NCI-H2196 (cell line): ENCODE measurements around the gene VSTM1.
"Not testable (repeated sequence)": the region's sequence is repeated elsewhere in the genome, so short reads cannot be mapped to it uniquely, and the experiment has no call there.

Experiments
- DNase-seq: peaks from one replicate; lab custom pipeline; 2025; ENCODE audit not compliant: unreplicated experiment; lab: John Stamatoyannopoulos, UW

VSTM1 gene, protein sequence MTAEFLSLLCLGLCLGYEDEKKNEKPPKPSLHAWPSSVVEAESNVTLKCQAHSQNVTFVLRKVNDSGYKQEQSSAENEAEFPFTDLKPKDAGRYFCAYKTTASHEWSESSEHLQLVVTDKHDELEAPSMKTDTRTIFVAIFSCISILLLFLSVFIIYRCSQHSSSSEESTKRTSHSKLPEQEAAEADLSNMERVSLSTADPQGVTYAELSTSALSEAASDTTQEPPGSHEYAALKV

DNA sequence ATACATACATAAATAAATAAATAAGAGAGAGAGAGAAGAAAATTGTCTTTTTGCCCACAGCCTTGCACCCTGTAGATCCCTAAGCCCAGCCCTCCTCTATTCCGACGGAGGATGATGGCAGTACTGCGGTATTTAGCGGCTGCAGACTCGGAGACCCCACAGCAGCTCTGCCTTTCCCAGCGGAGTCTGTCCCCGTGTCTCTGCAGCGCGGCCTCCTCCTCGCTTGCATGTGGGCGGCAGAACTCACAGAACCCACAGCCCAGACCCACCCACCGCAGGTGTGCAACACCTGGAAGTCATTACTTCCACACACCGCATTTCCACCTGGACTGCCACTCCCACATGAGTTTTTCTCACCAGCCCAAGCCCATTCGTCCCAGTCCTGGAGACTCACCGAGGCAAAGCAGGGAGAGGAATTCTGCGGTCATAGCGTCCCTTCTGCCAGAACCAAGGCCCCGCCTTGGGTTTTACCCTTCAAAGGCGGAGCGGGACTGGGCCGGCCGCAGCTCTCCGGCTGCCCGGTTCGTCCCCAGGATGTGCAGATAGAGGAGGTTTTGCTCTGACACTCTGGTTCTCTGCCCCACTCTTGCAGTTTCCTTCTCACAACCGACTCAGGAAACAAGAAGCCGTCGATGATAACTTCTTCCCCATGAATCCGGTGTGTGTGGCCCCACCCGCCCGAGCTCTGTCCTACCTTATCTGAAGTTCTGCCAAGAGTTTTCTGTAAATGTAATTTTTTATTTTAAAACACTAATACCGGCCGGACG, at the start of gene VSTM1:
VSTM1 (minus strand) TSS at position 548 of the 767 bp plus-strand sequence; CDS start at position 428, 120 bp downstream.
- DNase-seq: no peak

DNA sequence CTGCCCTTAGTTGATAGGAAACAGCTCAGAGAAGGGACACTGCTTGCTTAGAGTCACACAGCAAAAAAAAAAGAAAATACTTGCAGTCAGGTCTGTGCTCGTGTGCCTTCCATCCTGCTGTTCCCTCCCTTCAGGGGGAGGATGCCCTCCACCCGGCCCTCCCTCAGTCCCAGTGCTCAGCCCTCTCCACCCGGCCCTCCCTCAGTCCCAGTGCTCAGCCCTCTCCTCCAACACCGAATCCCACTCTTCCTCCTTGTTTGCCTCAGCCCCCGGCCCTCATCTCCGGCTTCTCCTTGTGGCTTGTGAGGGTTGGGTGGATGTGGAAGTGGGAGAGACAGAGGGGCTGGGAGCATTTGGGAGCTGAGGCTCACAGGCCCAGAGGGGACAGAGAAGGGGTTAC, 46.0 kb upstream of the VSTM1 start:
- DNase-seq: no peak

DNA sequence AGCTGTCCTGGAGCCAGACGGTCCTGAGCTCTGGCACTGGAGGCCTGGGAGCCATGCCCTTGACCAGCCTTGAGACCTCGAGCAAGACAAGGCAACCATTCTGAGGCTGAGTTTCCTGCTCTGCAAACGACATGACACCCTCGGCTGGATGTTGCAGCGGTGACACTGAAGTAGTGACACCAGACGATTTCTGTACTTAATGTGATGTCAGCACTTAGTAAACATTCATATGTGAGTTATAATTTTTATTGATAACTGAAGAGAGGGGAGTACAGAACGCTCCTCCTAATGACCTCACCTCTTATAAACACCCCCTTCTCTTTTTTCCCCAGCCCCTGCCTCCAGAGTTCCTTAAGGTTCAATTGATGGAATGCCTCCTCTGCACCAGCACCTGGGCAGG, 44.8 kb upstream of the VSTM1 start:
- DNase-seq: no peak

DNA sequence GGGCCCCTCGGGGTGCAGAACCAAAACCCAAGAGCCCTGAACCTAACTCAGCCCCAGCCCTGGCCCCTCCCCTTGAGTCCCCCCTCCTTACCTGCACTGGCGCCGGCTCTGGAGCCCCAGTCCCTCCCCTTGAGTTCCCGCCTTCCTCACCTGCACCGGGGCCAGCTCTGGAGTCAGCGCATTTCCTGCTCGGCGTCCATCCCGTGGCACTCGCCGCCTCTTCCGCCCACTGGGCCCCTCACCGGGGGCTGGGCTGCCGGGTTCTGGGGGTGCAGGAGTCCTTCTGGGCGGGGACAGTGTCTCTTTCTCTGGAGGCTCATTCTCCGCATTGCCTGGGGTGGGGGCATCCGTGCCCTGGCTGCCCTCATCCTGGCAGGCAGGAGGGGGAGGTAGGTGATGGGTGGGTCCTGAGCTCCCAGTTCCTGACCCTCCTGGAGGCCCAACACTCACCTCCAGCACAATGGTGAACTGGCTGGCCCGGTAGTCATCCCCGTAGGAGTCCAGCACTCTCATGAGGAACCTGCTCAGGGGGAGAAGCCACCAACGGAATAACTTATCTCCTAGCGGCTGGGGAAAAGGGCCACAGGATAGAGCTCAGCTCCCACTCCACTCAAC, 44.3 kb upstream of the VSTM1 start:
- DNase-seq: no peak

DNA sequence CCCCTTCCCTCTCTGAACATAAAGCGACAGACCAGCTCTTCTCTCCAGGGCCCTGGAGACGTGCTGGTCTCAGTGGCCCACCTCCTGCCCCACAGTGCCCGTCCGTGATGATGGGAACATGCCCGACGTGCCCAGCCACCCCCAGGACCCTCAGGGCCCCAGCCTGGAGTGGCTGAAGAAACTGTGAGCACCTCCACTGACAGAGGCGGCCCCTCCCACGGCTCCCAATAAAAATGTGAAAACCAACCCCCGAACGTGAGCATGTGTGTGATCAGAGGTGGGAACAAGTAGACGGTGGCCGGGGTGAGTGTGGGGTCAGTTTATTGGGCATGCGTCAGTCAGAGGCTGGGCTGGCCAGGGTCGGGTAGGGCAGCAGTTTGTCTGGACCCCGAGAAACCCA, 43.0 kb upstream of the VSTM1 start:
- no peak for DNase-seq

DNA sequence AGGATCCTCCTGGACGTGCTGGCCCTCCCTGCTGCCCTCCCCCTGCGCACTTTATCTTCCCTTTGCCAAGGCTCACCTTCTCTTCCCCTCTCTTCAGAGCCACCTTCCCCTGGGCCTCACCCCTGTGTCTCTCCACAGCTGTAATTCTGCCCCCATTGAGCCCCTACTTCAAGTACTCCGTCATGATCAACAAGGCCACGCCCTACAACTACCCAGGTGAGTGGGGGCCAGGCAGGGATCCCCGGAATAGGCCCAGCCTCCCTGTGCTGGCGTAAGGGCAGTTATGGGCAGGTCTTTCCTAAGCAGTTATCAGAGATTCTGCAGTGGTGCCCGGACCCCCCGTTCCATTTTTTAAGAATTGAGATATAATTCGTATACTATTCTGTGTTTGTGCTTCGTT, 42.1 kb upstream of the VSTM1 start:
- DNase-seq: no peak

DNA sequence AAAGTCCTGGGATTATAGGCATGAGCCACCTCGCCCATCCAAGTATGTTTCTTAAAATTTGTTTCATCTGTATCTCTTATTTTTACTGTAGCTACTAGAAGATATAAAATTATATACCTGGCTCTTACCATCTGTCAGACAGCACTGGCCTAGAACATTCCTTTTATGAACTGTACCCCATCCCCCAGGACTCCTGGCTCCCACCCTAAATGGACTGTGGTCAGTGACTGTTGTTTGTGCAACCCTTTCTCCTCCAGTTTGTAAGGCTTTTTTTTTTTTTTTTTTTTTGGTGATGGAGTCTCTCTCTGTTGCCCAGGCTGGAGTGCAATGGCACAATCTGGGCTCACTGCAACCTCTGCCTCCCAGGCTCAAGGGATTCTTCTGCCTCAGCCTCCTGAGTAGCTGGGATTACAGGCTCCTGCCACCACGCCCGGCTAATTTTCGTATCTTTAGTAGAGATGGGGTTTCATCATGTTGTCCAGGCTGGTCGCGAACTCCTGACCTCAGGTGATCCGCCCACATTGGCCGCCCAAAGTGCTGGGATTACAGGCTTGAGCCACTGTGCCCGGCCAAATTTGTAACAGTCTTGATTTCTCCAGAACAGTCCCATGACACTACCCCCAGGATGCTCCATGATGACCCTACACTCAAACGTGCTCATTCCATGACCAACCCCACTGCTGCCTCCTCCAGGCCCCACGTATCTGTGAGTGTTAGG, 41.5 kb upstream of the VSTM1 start:
- DNase-seq: no peak

DNA sequence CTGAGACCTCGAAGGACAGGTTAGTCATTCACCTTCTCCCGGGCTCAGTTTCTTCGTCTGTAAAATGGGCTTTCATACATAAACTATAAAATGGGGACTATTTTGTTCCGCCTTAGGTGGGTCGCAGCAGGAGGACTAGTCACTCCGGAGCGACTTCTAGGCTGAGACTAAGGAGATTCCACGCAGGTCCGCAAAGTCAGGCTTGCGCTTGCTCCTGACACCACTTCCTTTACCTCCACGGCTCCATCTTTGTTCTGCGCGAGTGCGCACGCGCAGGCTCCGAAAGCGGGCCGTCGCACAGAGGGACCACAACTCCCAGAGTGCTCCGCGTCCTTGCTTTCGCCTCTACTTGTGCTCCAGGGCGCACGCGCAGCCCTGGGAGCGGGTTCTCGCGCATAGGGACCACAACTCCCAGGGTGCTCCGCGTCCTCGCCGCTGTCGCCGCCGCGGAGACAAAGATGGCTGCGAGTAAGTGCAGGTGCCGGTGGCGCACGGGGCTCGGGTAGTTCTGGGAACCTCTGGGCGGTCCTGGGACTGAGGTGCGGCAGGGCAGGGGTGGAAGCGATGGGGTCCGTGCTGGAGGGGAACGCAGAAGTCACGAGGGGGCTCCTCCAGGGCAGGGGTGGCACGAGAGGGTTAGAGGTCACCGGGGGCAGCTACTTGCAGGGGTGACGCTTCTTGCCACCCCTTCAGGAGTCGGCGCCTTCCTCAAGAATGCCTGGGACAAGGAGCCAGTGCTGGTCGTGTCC, 38.9 kb upstream of the VSTM1 start, which contains the start of gene NDUFA3:
NDUFA3 (plus strand) TSS at position 435 of the 749 bp plus-strand sequence; CDS start at position 459, 24 bp downstream.
- peak; percentile 98 for DNase-seq

DNA sequence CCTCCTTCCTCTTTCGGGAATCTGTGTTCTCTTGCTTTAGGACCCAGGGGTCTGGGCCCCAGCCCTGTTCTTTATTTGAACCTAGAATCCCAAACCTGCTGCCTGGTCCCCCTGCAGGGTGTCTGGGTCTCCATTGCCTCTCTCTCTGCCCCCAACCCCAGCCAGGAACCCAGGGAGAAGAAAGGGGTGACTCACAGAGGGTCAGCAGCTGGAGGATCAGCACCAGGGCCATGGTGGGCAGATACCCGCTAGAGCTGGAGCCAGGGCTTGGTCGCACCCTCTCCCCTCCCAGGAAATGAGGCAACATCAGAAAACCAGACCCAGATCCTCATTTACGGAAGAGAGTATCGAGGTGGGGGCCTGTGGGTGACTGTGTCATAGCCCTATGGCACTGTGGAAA, 36.9 kb upstream of the VSTM1 start, which contains the start of gene OSCAR:
OSCAR (minus strand) TSS at position 243 of the 400 bp plus-strand sequence; CDS start at position 232, 11 bp downstream.
- no peak for DNase-seq

DNA sequence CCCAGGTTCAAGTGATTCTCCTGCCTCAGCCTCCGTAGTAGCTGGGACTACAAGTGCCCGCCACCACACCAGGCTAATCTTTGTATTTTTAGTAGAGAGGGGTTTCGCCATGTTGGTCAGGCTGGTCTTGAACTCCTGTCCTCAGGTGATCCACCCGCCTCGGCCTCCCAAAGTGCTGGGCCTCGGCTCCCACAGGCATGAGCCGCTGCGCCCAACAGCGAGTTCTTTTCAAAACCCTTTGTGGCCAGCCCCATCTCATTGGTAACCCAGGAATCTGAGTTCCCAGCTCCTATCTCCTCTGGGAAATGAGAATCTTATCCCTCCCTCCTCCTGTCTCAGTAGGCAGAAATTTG, 36.2 kb upstream of the VSTM1 start:
- DNase-seq: not testable (repeated sequence)

DNA sequence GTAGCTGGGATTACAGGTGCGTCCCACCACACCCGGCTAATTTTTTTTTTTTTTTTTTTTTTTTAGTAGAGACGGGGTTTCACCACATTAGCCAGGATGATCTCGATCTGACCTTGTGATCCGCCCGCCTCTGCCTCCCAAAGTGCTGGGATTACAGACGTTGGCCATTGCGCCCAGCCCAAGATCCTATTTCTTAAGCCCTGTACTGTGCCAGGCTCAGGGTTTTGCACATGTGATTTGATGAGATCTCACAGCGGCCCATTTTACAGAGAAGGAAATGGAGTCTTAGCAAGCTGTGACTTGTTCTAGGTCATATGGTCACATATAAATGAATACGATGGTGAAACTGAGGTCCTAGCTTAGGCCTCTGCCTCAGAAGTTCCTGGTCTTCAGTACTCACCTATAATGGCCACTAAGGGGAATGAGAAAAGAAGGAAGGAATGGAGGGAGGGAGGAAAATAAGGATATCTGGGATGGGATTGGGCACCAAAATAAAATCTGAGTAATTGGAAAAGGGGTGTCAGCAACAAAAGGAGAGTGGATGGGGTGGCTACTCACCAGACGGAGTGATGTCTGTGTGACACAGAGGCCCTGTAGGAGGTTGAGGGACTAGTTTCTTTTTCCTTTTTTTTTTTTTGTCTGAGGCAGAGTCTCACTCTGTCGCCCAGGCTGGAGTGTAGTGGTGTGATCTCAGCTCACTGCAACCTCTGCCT, 35.6 kb upstream of the VSTM1 start:
- no peak for DNase-seq

DNA sequence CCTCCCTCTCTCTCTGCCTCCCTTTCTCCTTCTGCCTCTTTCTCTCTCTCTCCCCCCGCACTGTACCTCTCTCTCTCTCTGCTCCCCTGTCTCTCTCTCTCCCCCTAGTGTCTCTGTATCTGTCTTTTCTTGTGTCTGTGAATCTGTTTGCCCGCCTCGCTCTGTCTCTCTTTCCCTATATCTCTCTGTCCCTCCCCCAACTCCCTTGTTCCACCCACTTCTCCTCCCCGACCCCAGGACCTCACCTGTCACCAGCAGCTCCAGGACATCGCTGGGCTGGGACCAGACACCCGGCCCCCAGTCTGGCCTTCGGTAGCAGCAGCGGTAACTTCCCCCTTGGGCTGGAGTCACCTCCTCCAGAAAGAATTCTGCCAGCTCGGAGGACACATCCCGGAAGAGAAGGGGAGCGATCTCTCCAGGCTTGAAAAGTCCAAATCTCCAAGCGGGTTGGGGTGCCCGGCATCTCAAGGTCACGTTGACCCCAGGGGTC, 33.0 kb upstream of the VSTM1 start:
- DNase-seq: no peak

DNA sequence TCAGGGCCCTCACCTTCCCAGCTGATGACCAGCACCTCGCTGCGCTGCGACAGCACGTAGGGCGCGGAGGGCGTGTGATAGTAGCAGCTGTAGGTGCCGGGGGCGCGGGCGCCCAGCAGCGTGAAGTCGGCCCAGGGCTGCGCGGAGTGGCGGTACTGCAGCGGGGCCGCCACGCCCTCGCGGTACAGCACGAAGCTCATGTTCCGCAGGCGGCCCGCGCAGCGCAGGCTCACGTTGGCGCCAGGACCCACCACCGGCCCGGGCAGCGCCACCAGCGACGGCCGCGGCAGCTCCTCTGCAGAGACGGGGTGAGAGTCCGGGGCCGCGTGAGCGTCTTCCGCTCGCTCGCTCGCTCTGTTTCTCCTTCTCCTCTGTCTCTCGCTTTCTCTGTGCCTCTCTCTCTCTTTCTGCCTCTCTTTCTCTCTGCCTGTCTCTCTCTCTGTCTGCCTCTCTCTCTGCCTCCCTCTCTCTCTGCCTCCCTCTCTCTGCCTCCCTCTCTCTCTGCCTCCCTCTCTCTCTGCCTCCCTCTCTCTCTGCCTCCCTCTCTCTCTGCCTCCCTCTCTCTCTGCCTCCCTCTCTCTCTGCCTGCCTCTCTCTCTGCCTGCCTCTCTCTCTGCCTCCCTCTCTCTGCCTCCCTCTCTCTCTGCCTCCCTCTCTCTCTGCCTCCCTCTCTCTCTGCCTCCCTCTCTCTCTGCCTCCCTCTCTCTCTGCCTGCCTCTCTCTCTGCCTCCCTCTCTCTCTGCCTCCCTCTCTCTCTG, 32.3 kb upstream of the VSTM1 start:
- not testable (repeated sequence) for DNase-seq

DNA sequence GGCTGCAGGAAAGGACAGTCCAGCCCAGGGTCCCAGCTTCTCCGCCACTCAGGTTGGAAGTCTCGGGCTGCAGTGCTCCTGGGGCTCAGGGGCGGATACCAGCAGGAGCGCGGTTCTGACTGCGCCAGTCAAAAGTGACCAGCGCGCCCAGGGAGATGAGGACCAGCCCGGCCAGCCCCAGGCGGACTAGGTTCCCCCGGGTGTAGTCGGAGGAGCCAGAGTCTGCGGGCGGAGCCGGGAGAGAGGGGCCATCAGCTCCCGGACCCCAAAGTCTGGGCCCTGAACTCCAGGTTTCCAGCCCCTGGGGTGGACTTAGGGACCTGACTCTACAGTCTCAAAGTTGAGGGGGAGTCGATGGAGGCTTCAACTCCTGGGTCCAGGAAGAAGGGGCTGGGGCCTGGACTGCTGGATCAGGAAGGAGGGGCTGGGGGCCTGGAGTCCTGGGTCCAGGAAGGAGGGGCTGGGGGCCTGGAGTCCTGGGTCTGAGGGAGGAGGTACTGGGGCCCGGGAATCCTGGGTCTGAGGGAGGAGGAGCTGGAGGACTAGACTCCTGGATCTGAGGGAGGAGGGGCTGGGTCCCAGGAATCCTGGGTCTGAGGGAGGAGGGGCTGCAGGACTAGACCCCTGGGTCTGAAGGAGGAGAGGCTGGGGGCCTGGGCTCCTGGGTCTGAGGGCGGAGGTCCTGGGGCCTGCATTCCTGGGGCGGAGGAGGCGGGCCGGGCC, 31.6 kb upstream of the VSTM1 start:
- no peak for DNase-seq

DNA sequence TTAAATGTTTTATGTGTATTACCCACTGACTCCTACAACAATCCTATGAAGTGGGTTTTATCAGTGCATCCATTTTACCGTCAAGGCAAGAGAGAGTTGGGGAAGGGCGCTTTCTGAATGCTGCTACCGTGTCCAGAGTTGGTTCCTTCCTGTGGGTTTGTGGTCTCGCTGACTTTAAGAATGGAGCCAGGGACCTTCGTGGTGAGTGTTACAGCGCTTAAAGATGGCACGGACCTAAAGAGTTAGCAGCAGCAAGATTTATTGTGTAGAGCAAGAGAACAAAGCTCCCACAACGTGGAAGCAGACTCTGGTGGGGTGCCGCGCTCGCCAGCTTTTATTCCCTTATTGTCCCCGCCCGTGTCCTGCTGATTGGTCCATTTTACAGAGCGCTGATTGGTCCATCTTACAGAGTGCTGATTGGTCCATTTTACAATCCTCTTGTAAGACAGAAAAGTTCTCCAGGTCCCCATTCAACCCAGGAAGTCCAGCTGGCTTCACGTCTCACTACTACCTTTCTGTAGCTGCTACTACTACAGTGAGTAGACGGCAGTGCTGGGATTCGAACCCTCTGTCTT, 30.8 kb upstream of the VSTM1 start:
- DNase-seq: no peak

DNA sequence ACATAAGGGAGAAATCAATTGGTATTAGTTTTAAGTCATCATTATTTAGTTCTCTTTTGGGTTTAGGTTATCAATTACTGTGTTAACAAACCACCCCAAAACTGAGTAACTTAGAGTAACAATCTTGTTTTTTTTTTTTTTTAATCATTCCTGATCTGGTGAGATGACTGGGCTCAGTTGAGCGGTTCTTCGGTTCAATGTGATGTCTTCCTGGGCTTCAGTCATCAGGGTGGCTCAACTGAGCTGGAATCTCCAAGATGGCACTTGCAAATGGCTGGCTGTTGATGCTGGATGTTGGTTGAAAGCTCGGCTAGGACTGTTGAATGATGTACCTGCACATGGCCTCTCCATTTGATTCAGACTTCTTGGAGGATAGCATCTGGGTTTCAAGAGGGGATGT, 20.7 kb upstream of the VSTM1 start:
- DNase-seq: no peak

DNA sequence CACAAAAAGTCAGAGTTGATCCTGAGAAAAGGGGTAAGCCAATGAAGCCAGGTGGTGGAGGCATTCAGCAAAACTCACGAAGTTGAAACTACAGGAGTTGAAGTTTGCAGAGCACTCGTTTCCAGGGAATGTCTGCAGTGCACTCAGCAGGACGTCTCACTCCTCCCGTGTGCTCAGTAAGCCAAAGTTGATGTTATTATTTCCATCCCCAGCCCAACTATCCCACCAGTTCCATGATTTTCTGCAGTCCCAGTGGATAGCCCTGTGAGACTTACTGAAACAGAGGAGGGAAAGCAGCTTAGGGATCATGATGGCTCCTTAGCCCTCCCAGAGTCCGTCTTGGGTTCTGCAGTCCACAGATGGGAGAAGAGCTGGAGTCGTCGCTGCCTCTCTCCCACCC, 17.3 kb upstream of the VSTM1 start, which contains the start of gene TARM1:
TARM1 (minus strand) TSS at position 334 of the 400 bp plus-strand sequence; CDS start at position 309, 25 bp downstream.
- DNase-seq: no peak

DNA sequence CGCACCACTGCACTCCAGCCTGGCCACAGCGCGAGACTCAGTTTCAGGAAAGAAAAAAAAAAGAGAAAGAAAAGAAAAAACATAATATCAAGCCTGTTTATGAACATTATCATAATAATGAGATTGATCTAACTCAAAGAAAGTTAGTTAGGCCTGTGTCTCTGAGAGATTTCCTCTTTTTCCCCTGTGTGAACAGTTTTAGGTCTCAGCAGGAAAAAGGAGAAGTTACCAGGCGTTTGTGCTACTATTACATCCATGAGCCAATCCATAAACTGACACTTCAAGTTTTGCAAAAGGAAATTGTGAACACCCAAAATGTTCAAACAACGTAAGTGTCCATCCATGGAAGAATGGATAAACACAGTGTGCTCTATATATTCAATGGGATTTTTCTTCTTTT, 13.6 kb upstream of the VSTM1 start:
- no peak for DNase-seq
